GM10266 (cell line): ENCODE measurements around the gene JAZF1.
A peak's percentile ranks its signal among the peaks of the same experiment; 100 is the strongest.

ENCODE experiments used
- DNase-seq: peaks from one replicate; pipeline ENCODE4 v3.0.0; 2012; ENCODE audit errors: extremely low spot score
- TF ChIP-seq, protein P1 (sequence below): IDR thresholded peaks from 2 replicates; pipeline ENCODE4 v1.5.1; 2012; ENCODE audit warnings: mild to moderate bottlenecking, low read depth; ENCODE audit not compliant: control insufficient read depth, insufficient read depth; ENCODE audit errors: missing control alignments

Gene JAZF1

DNA sequence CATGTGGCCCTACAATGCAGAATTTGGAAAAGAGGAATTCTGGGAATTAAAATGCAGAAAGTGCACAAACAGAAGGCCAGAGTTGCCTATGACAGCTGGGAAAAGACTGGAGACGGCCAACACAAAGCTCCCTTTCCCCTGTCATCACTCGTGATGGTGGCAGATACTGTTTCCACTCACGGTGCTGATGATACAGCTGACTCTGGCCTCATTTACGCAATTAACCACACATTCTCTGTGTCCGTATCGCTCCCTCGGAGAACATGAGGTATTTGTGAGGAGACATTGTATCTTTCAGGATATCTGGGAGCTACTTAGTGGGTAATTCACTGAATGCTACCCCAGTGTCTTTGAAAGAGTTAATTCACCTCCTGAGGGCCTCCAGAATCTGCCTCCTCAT, 267.8 kb downstream of the JAZF1 start:
- TF ChIP-seq, protein P1, sequence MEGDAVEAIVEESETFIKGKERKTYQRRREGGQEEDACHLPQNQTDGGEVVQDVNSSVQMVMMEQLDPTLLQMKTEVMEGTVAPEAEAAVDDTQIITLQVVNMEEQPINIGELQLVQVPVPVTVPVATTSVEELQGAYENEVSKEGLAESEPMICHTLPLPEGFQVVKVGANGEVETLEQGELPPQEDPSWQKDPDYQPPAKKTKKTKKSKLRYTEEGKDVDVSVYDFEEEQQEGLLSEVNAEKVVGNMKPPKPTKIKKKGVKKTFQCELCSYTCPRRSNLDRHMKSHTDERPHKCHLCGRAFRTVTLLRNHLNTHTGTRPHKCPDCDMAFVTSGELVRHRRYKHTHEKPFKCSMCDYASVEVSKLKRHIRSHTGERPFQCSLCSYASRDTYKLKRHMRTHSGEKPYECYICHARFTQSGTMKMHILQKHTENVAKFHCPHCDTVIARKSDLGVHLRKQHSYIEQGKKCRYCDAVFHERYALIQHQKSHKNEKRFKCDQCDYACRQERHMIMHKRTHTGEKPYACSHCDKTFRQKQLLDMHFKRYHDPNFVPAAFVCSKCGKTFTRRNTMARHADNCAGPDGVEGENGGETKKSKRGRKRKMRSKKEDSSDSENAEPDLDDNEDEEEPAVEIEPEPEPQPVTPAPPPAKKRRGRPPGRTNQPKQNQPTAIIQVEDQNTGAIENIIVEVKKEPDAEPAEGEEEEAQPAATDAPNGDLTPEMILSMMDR, result no peak
- no peak for DNase-seq

- no peak for DNase-seq
- TF ChIP-seq, protein P1, result no peak
Observed at GRCh38 chr7:27911920-27912319, 268.7 kb downstream of the JAZF1 start.

- no peak for DNase-seq
- TF ChIP-seq, protein P1, result no peak
Observed at GRCh38 chr7:27910326-27910725, 270.3 kb downstream of the JAZF1 start.

GRCh38 chr7:27908534-27909165, 271.9 kb downstream of the JAZF1 start:
- no peak for DNase-seq

DNA sequence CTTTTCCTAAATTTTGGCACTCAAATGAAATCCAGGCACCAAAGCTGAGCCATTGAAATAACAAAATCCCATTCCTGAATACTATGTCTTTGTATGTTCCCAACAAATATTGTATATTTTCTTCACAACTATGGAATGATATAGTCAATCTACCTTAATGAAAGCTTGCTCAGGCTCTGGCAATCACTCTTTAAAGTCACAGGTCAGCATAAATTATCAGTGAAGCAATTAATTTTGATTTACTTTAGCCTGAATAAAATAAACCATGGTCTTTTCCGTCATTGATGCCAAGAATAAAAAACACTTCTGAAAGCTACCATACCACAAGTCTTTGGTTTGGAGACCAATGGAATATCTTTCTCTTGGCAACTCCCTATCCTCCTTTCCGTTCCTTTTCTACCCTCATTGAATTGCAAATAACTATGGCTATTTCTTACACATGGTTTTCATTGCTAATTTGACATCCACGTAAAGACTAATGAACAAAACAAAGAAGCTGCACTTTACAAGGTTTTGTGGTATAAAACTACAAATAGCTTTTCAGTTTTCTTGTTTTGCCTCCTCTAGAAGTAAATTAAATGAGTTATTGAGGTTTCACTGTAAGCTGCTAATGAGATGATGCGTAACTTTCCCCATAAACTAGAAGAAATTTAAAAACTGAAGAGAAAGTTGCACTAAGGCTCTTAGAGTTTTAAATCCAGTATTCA, 274.1 kb downstream of the JAZF1 start:
- TF ChIP-seq, protein P1, result no peak
- no peak for DNase-seq

More at GRCh38 chr7:27908534-27909165, 271.9 kb downstream of the JAZF1 start:
- TF ChIP-seq, protein P1, result no peak

- DNase-seq, result no peak
- TF ChIP-seq, protein P1, result no peak
Observed at GRCh38 chr7:27905951-27906350, 274.6 kb downstream of the JAZF1 start.

DNA sequence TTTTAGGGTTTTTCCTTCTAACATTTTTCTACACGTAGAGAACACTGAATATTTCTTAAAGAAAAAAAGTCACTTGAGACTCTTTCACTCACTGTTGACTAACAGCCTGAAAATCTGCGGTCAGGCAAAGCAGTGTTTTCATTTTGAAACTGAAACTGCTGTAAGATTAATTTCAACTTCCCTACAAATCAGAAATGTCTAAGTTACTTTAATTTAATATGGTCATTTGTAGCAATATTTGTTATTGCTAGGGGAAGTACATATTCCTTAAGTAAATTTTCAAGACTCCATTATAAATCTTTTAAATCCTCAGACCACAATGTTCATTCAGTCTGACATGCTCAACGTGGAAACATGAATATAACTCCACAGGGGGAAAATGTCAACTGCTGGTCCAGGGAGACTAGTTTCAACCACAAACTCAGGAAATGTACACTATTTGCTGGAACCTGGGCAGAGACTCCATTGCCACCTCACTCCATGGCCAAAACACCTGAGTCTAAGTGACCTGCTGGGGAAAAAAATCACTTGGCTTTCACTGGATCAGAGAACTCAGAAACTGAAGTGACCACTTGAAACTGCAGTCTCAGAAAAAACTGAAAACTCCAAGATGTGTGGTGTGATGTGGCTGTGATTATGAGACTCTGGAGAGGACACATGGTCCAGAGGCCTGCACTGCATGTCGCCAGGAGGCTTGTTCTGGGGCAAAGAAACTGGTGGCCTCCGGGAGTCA, 279.4 kb downstream of the JAZF1 start:
- peak; percentile 33 for DNase-seq

More for the DNA sequence above, 279.4 kb downstream of the JAZF1 start:
- TF ChIP-seq, protein P1, result no peak
